Nephron (organoid): ENCODE results near the gene FFAR1.
"Not testable (repeated sequence)": the region's sequence is repeated elsewhere in the genome, so short reads cannot be mapped to it uniquely, and the experiment has no call there.

Source experiments
- H3K27ac Mint-ChIP-seq, 3 experiments: 2 replicates each; pipeline ENCODE4 v1.8.0; 2020; ENCODE audit warnings: mixed read lengths in 3 of 3, mild to moderate bottlenecking in 2 of 3, moderate library complexity in 1 of 3
- H3K27me3 Mint-ChIP-seq: 2 replicates; pipeline ENCODE4 v1.8.0; 2021; ENCODE audit warnings: low read depth, mild to moderate bottlenecking, moderate library complexity, mixed read lengths
- H3K36me3 Mint-ChIP-seq: 2 replicates; pipeline ENCODE4 v1.8.0; 2020; ENCODE audit warnings: low read depth, mixed read lengths
- H3K4me1 Mint-ChIP-seq: 2 replicates; pipeline ENCODE4 v1.8.0; 2020; ENCODE audit warnings: mixed read lengths
- H3K4me3 Mint-ChIP-seq, 3 experiments: 2 replicates each; pipeline ENCODE4 v1.8.0; 2020; ENCODE audit warnings: mild to moderate bottlenecking in 3 of 3, mixed read lengths in 3 of 3, moderate library complexity in 2 of 3
- H3K9me3 Mint-ChIP-seq: 2 replicates; pipeline ENCODE4 v1.8.0; 2020; ENCODE audit warnings: mixed read lengths
- CTCF ChIP-seq, 3 experiments: fragments of 200-600 bp; sonication (generic); IDR thresholded peaks; one replicate each; pipeline ENCODE4 v1.5.0; 2021; ENCODE audit warnings: antibody characterized with exemption in 3 of 3; ENCODE audit not compliant: unreplicated experiment in 3 of 3

Gene FFAR1

GRCh38 chr19:35369522-35369921 is 21.8 kb downstream of the FFAR1 start:
- no peaks in the 10 kb centered on the region for H3K36me3 Mint-ChIP-seq
- no peak for TF ChIP-seq CTCF (IDR thresholded peaks at IDR 0.05; ENCODE audit: unreplicated experiment in 3 of 3)
- H3K9me3 Mint-ChIP-seq = no peaks in the 10 kb centered on the region
- no peaks in the 10 kb centered on the region for H3K4me1 Mint-ChIP-seq
- no peak overlapping the region for H3K4me3 Mint-ChIP-seq
- H3K27me3 Mint-ChIP-seq = peaks cover 5% of the 10 kb centered on the region
- H3K27ac Mint-ChIP-seq = no peak overlapping the region

- no peaks in the 10 kb centered on the region for H3K9me3 Mint-ChIP-seq
- peaks cover 5% of the 10 kb centered on the region for H3K27me3 Mint-ChIP-seq
- H3K36me3 Mint-ChIP-seq = no peaks in the 10 kb centered on the region
- H3K27ac Mint-ChIP-seq = no peak within 1 kb of the TSS
- H3K4me1 Mint-ChIP-seq = no peaks in the 10 kb centered on the region
- no peak for TF ChIP-seq CTCF (IDR thresholded peaks at IDR 0.05; ENCODE audit: unreplicated experiment in 3 of 3)
- H3K4me3 Mint-ChIP-seq = no peak within 1 kb of the TSS
These were observed 23.0 kb downstream of the FFAR1 start, which contains the start of gene GPR42 for GRCh38 chr19:35370722-35371121. GPR42 (plus strand) TSS chr19:35371068; CDS start chr19:35371360, 292 bp downstream.

- no peaks in the 10 kb centered on the region for H3K36me3 Mint-ChIP-seq
- H3K4me3 Mint-ChIP-seq = no peak overlapping the region
- H3K27ac Mint-ChIP-seq = no peak overlapping the region
- TF ChIP-seq CTCF (IDR thresholded peaks at IDR 0.05; ENCODE audit: unreplicated experiment in 3 of 3) = no peak
- H3K27me3 Mint-ChIP-seq = peaks cover 9% of the 10 kb centered on the region
- no peaks in the 10 kb centered on the region for H3K4me1 Mint-ChIP-seq
- H3K9me3 Mint-ChIP-seq = no peaks in the 10 kb centered on the region
These were observed 25.8 kb downstream of the FFAR1 start for GRCh38 chr19:35373492-35373891.

- not testable (repeated sequence) for H3K36me3 Mint-ChIP-seq, H3K4me3 Mint-ChIP-seq, H3K27ac Mint-ChIP-seq, H3K9me3 Mint-ChIP-seq, H3K27me3 Mint-ChIP-seq, H3K4me1 Mint-ChIP-seq
These were observed 26.3 kb downstream of the FFAR1 start for GRCh38 chr19:35374031-35374430.

GRCh38 chr19:35375505-35376307 is 28.0 kb downstream of the FFAR1 start:
- H3K36me3 Mint-ChIP-seq = no peaks in the 10 kb centered on the region
- no peaks in the 10 kb centered on the region for H3K4me1 Mint-ChIP-seq
- H3K9me3 Mint-ChIP-seq = no peaks in the 10 kb centered on the region
- no peak overlapping the region for H3K27ac Mint-ChIP-seq
- H3K27me3 Mint-ChIP-seq = peaks cover 16% of the 10 kb centered on the region
- H3K4me3 Mint-ChIP-seq = no peak overlapping the region
- TF ChIP-seq CTCF (IDR thresholded peaks at IDR 0.05; ENCODE audit: unreplicated experiment in 3 of 3) = no peak

- H3K27ac Mint-ChIP-seq = no peak overlapping the region
These were observed 30.0 kb downstream of the FFAR1 start for GRCh38 chr19:35377656-35378055.

More at GRCh38 chr19:35377656-35378055, 30.0 kb downstream of the FFAR1 start:
- H3K36me3 Mint-ChIP-seq = no peaks in the 10 kb centered on the region
- H3K9me3 Mint-ChIP-seq = no peaks in the 10 kb centered on the region
- no peak for TF ChIP-seq CTCF (IDR thresholded peaks at IDR 0.05; ENCODE audit: unreplicated experiment in 3 of 3)
- no peak overlapping the region for H3K4me3 Mint-ChIP-seq
- peaks cover 17% of the 10 kb centered on the region for H3K27me3 Mint-ChIP-seq
- no peaks in the 10 kb centered on the region for H3K4me1 Mint-ChIP-seq
